Adrenal gland (tissue), 12 donors: ENCODE measurements around the gene ANKRD34A. TPM values are rescaled to one million over a fixed set of nuclear protein-coding genes. Genes with fewer than 3 reads are reported as not detected.
A peak's percentile ranks its signal among the peaks of the same experiment; 100 is the strongest.

ENCODE experiments used
- DNase-seq, 7 donors: peaks; one replicate each; pipeline ENCODE4 v3.0.0-alpha.2; 2019 to 2020
- H3K27ac ChIP-seq, 5 donors: fragments of 200-600 bp; sonication (generic) in 4 of 5; 1 replicate in 3 of 5; 2 replicates in 2 of 5; pipeline versions ENCODE4 v1.5.1 to v1.8.0; 2016 to 2020; ENCODE audit warnings: mild to moderate bottlenecking in 1 of 5
- H3K27me3 ChIP-seq: fragments of 200-600 bp; 2 replicates; pipeline ENCODE4 v1.8.0; 2021
- H3K36me3 ChIP-seq, 2 donors: fragments of 200-600 bp; replicated peaks in 1 of 2; 1 replicate in 1 of 2; 2 replicates in 1 of 2; pipeline versions ENCODE4 v1.5.1 to v1.8.0; 2018 to 2022
- H3K4me1 ChIP-seq, 2 donors: fragments of 200-600 bp; replicated peaks in 1 of 2; 1 replicate in 1 of 2; 2 replicates in 1 of 2; pipeline versions ENCODE4 v1.5.1 to v1.8.0; 2018 to 2021
- H3K4me3 ChIP-seq, 4 donors: fragments of 200-600 bp; sonication (generic) in 3 of 4; one replicate each; pipeline ENCODE4 v1.5.1; 2016 to 2018
- H3K9me3 ChIP-seq, 3 donors: fragments of 200-600 bp; sonication (generic) in 1 of 3; replicated peaks in 1 of 3; 1 replicate in 2 of 3; 2 replicates in 1 of 3; pipeline versions ENCODE4 v1.5.1 to v1.8.0; 2016 to 2021
- CTCF ChIP-seq, 6 experiments: fragments of 450-650 bp in 4 of 6; fragments of 200-600 bp in 2 of 6; sonication (generic) in 1 of 6; IDR thresholded peaks; 1 replicate in 5 of 6; 2 replicates in 1 of 6; pipeline versions ENCODE4 v1.5.1 to v1.8.0; 2016 to 2021; ENCODE audit warnings: antibody characterized with exemption in 6 of 6, mild to moderate bottlenecking in 2 of 6, moderate library complexity in 1 of 6
- POLR2A ChIP-seq, 2 donors: fragments of 450-650 bp; IDR thresholded peaks; one replicate each; pipeline ENCODE4 v1.6.1; 2017; ENCODE audit warnings: antibody characterized with exemption in 2 of 2, mild to moderate bottlenecking in 2 of 2, moderate library complexity in 1 of 2
- WGBS, 4 donors: extraction: QIAGEN DNeasy Blood & Tissue Kit in 2 of 4; methylation state at CpG; one replicate each; pipeline versions ENCODE4 v1.1.5 to v1.1.7; 2013 to 2017; 5-methylcytosine and 5-hydroxymethylcytosine counted together
- intact Hi-C, 2 donors: fragments of 100-400 bp; cut with DNase I; formaldehyde crosslinking; loops; one replicate each; pipeline versions ENCODE4 v1.14.1 to v1.15.0; 2022 to 2023
- polyA plus RNA-seq, 3 donors: library from polyadenylated mRNA; stranded (reverse); fragments of 200-250 nt in 2 of 3; fragments of 350-450 nt in 1 of 3; fragmentation: Illumina TruSeq in 1 of 3; extraction: RNeasy Lipid Tissue Mini Kit (QIAGEN cat#74804) in 1 of 3; gene quantifications; one replicate each; pipeline ENCODE4 v1.2.3, GENCODE V29; 2013 to 2014
- total RNA-seq, 9 donors: library from RNA; depleted of rRNA in 4 of 9; stranded (reverse); fragments of >200 nt in 4 of 9; fragments of 120-200 nt in 1 of 9; fragmentation: NEBNext Ultra II Directional in 1 of 9; extraction: Animal tissue kit (Norgen Biotek cat#: 25700) in 1 of 9; gene quantifications; one replicate each; pipeline versions ENCODE4 v1.1.0 to v1.2.4, GENCODE V29; 2013 to 2023
- donor health status: healthy with polysubstance abuse.
- donor health status: Bipolar disorder and iron deficiency.
- donor health status: DM: yes; HTN: yes; CAD: no.
- donor health status: DM: no; HTN: no; CAD: no.
- donor health status: DM: no; HTN: no; CAD: no.
- donor health status: DM: yes; HTN: yes; CAD: no.

Gene ANKRD34A
- total and polyA plus RNA-seq, 12 donors = 0.24 to 2.5 (median 0.96) TPM

- 60 to 65% (median 62%) methylated on average over 7 of the region's 7 CpGs for WGBS, 4 donors
These were observed 10.3 kb upstream of the ANKRD34A start for GRCh38 chr1:145974721-145975120.

GRCh38 chr1:145972580-145972979 lies 8.2 kb upstream of the ANKRD34A start:
- no peaks in the 10 kb centered on the region for H3K36me3 ChIP-seq
- H3K4me3 ChIP-seq = no peak overlapping the region
- 78 to 85% (median 81%) methylated on average over 7 of the region's 7 CpGs for WGBS, 4 donors
- H3K27me3 ChIP-seq = no peaks in the 10 kb centered on the region
- H3K9me3 ChIP-seq = no peaks in the 10 kb centered on the region
- TF ChIP-seq POLR2A (IDR thresholded peaks at IDR 0.05) (no peak), CTCF (IDR thresholded peaks at IDR 0.05) (no peak)
- peaks cover under 1% of the 10 kb centered on the region in 2 donors for H3K4me1 ChIP-seq
- H3K27ac ChIP-seq = no peak overlapping the region
- DNase-seq = no peak
- intact Hi-C loops = loop anchor here in 1 of 2 donors (5.0 to 10.0 kb wide), 2 partner anchors 40 to 128 kb away; partner anchors contain the start of gene NUDT17

More at GRCh38 chr1:145974721-145975120, 10.3 kb upstream of the ANKRD34A start:
- DNase-seq = peak in 2 of 7 donors; percentile 8 to 17
- Histone ChIP-seq H3K27ac (no peak overlapping the region), H3K36me3 (no peaks in the 10 kb centered on the region), H3K9me3 (no peaks in the 10 kb centered on the region), H3K4me1 (peaks cover 16 to 20% of the 10 kb centered on the region in 2 donors), H3K4me3 (no peak overlapping the region), H3K27me3 (no peaks in the 10 kb centered on the region)
- intact Hi-C loops = loop anchor here (5.0 to 10.0 kb wide), 2 partner anchors 38 to 130 kb away; partner anchors contain the start of gene NUDT17 (in 1 of the 2)
- no peak for TF ChIP-seq POLR2A (IDR thresholded peaks at IDR 0.05)
- no peak for TF ChIP-seq CTCF (IDR thresholded peaks at IDR 0.05)

- no peak overlapping the region for H3K27ac ChIP-seq
- TF ChIP-seq POLR2A (IDR thresholded peaks at IDR 0.05) = no peak
- TF ChIP-seq CTCF (IDR thresholded peaks at IDR 0.05) = no peak
- WGBS, 4 donors = 99 to 100% (median 100%) methylated on average over 2 of the region's 2 CpGs
- DNase-seq = no peak
- H3K9me3 ChIP-seq = no peaks in the 10 kb centered on the region
- H3K4me1 ChIP-seq = peaks cover 8 to 28% of the 10 kb centered on the region in 2 donors
- no peaks in the 10 kb centered on the region for H3K36me3 ChIP-seq
- no peaks in the 10 kb centered on the region for H3K27me3 ChIP-seq
- intact Hi-C loops = loop anchor here in 1 of 2 donors (5.0 to 10.0 kb wide), 2 partner anchors 50 to 68 kb away; partner anchors contain the start of gene PEX11B
- H3K4me3 ChIP-seq = no peak overlapping the region
These were observed 2.9 kb upstream of the ANKRD34A start for GRCh38 chr1:145967288-145967687.

GRCh38 chr1:145965119-145965744 lies 857 bp upstream of the ANKRD34A start:
- Histone ChIP-seq H3K27me3 (no peaks in the 10 kb centered on the region), H3K4me3 (peak overlapping the region in 3 of 4 donors; percentile 26 to 66 (median 40)), H3K27ac (peak overlapping the region; percentile 80 to 91 (median 85)), H3K4me1 (peaks cover 24 to 41% of the 10 kb centered on the region in 2 donors), H3K36me3 (no peaks in the 10 kb centered on the region), H3K9me3 (no peaks in the 10 kb centered on the region)
- WGBS, 4 donors = 1 to 3% (median 1%) methylated on average over 5 of the region's 5 CpGs
- TF ChIP-seq POLR2A (IDR thresholded peaks at IDR 0.05) (no peak), CTCF (IDR thresholded peaks at IDR 0.05) (no peak)
- no peak for DNase-seq
- intact Hi-C loops = loop anchor here in 1 of 2 donors (5.0 to 10.0 kb wide), 2 partner anchors 48 to 70 kb away; partner anchors contain the start of gene PEX11B
